Peyer's patch (tissue), 4 donors: ENCODE measurements around the gene NCAPD3. TPM values are rescaled to one million over a fixed set of nuclear protein-coding genes. Genes with fewer than 3 reads are reported as not detected.

ENCODE experiments used
- DNase-seq, 3 donors: peaks; one replicate each; pipeline ENCODE4 v3.0.0-alpha.2; 2017 to 2019
- H3K27ac ChIP-seq, 4 donors: fragments of 200-600 bp; sonication (generic); one replicate each; pipeline ENCODE4 v1.5.1; 2016 to 2019
- H3K27me3 ChIP-seq, 2 donors: fragments of 200-600 bp; sonication (generic); one replicate each; pipeline ENCODE4 v1.5.1; 2019
- H3K36me3 ChIP-seq, 3 donors: fragments of 200-600 bp; sonication (generic); one replicate each; pipeline ENCODE4 v1.5.1; 2016 to 2019
- H3K4me1 ChIP-seq, 4 donors: fragments of 200-600 bp; sonication (generic); one replicate each; pipeline ENCODE4 v1.5.1; 2016 to 2019
- H3K4me3 ChIP-seq, 4 donors: fragments of 200-600 bp; sonication (generic); 1 replicate in 3 of 4; 2 replicates in 1 of 4; pipeline ENCODE4 v1.5.1; 2016 to 2019; ENCODE audit warnings: mild to moderate bottlenecking in 1 of 4
- H3K9me3 ChIP-seq, 4 donors: fragments of 200-600 bp; sonication (generic); one replicate each; pipeline ENCODE4 v1.5.1; 2016 to 2019; ENCODE audit warnings: mild to moderate bottlenecking in 1 of 4
- CTCF ChIP-seq, 6 experiments: fragments of 450-650 bp in 4 of 6; fragments of 200-600 bp in 2 of 6; sonication (generic) in 1 of 6; IDR thresholded peaks; one replicate each; pipeline ENCODE4 v1.5.1; 2017 to 2019; ENCODE audit warnings: antibody characterized with exemption in 6 of 6, mild to moderate bottlenecking in 3 of 6, moderate library complexity in 1 of 6
- POLR2A ChIP-seq, 2 donors: fragments of 450-650 bp; IDR thresholded peaks; one replicate each; pipeline ENCODE4 v1.5.1; 2017; ENCODE audit warnings: antibody characterized with exemption in 2 of 2, mild to moderate bottlenecking in 2 of 2, moderate library complexity in 2 of 2
- total RNA-seq, 4 donors: library from RNA; depleted of rRNA; stranded (reverse); fragments of >200 nt; gene quantifications; one replicate each; pipeline ENCODE4 v1.1.0, GENCODE V29; 2016

NCAPD3 gene
- total RNA-seq, 4 donors from 2014 or later = 12.5 to 30.5 (median 13.9) TPM

GRCh38 chr11:134243913-134244312, 20.1 kb upstream of the NCAPD3 start:
- H3K36me3 ChIP-seq = peaks cover 0 to 95% (median 0%) of the 10 kb centered on the region in 3 donors
- H3K9me3 ChIP-seq = no peaks in the 10 kb centered on the region
- no peak overlapping the region for H3K27ac ChIP-seq
- H3K4me1 ChIP-seq = no peaks in the 10 kb centered on the region
- H3K4me3 ChIP-seq = no peak overlapping the region
- no peaks in the 10 kb centered on the region for H3K27me3 ChIP-seq
- no peak for DNase-seq
- TF ChIP-seq POLR2A (IDR thresholded peaks at IDR 0.05) (no peak), CTCF (IDR thresholded peaks at IDR 0.05) (no peak)

- H3K27ac ChIP-seq = no peak overlapping the region
- TF ChIP-seq POLR2A (IDR thresholded peaks at IDR 0.05) = no peak
- no peak for TF ChIP-seq CTCF (IDR thresholded peaks at IDR 0.05)
- peaks cover 0 to 84% (median 0%) of the 10 kb centered on the region in 3 donors for H3K36me3 ChIP-seq
- no peaks in the 10 kb centered on the region for H3K9me3 ChIP-seq
- no peak for DNase-seq
- H3K4me3 ChIP-seq = no peak overlapping the region
- H3K4me1 ChIP-seq = no peaks in the 10 kb centered on the region
- H3K27me3 ChIP-seq = no peaks in the 10 kb centered on the region
These were observed 18.6 kb upstream of the NCAPD3 start for GRCh38 chr11:134242376-134242775.

- Histone ChIP-seq H3K27ac (no peak overlapping the region), H3K4me1 (no peaks in the 10 kb centered on the region), H3K27me3 (no peaks in the 10 kb centered on the region), H3K36me3 (peaks cover 0 to 69% (median 0%) of the 10 kb centered on the region in 3 donors), H3K4me3 (no peak overlapping the region), H3K9me3 (no peaks in the 10 kb centered on the region)
- no peak for TF ChIP-seq CTCF (IDR thresholded peaks at IDR 0.05)
- TF ChIP-seq POLR2A (IDR thresholded peaks at IDR 0.05) = no peak
- no peak for DNase-seq
These were observed 16.8 kb upstream of the NCAPD3 start for GRCh38 chr11:134240592-134240991.

GRCh38 chr11:134238956-134239355, 15.2 kb upstream of the NCAPD3 start:
- no peak overlapping the region for H3K4me3 ChIP-seq
- no peaks in the 10 kb centered on the region for H3K4me1 ChIP-seq
- H3K27me3 ChIP-seq = no peaks in the 10 kb centered on the region
- no peak overlapping the region for H3K27ac ChIP-seq
- TF ChIP-seq POLR2A (IDR thresholded peaks at IDR 0.05) (no peak), CTCF (IDR thresholded peaks at IDR 0.05) (no peak)
- no peaks in the 10 kb centered on the region for H3K9me3 ChIP-seq
- H3K36me3 ChIP-seq = peaks cover 0 to 63% (median 0%) of the 10 kb centered on the region in 3 donors
- no peak for DNase-seq

GRCh38 chr11:134237557-134237922, 13.8 kb upstream of the NCAPD3 start:
- no peak overlapping the region for H3K27ac ChIP-seq
- no peaks in the 10 kb centered on the region for H3K4me1 ChIP-seq
- H3K4me3 ChIP-seq = no peak overlapping the region
- H3K27me3 ChIP-seq = no peaks in the 10 kb centered on the region
- TF ChIP-seq CTCF (IDR thresholded peaks at IDR 0.05) = no peak
- TF ChIP-seq POLR2A (IDR thresholded peaks at IDR 0.05) = no peak
- DNase-seq = no peak
- H3K9me3 ChIP-seq = no peaks in the 10 kb centered on the region
- H3K36me3 ChIP-seq = peaks cover 0 to 53% (median 0%) of the 10 kb centered on the region in 3 donors
